WERI-Rb-1 (cell line): ENCODE measurements around the gene DPP3.
"Not testable (repeated sequence)": the region's sequence is repeated elsewhere in the genome, so short reads cannot be mapped to it uniquely, and the experiment has no call there.

Source experiments
- DNase-seq: peaks from one replicate; pipeline ENCODE4 v3.0.0-alpha.2; 2020
- H3K27ac ChIP-seq: fragments of 250-450 bp; sonication (Bioruptor Pico); 2 replicates; pipeline ENCODE4 v1.5.1; 2020; ENCODE audit warnings: mild to moderate bottlenecking, moderate library complexity
- H3K27me3 ChIP-seq: fragments of 250-450 bp; sonication (Bioruptor Pico); 2 replicates; pipeline ENCODE4 v1.5.1; 2021; ENCODE audit warnings: mild to moderate bottlenecking, low read depth, moderate library complexity; ENCODE audit not compliant: insufficient read depth, severe bottlenecking
- H3K36me3 ChIP-seq: fragments of 250-450 bp; sonication (Bioruptor Pico); 2 replicates; pipeline ENCODE4 v1.5.1; 2020; ENCODE audit warnings: mild to moderate bottlenecking, moderate library complexity
- H3K4me3 ChIP-seq: 2 replicates; pipeline ENCODE4 v1.5.1; 2011; ENCODE audit warnings: low read depth, mild to moderate bottlenecking, control low read depth, low read length
- H3K9me3 ChIP-seq: fragments of 250-450 bp; sonication (Bioruptor Pico); 2 replicates; pipeline ENCODE4 v1.5.1; 2021; ENCODE audit warnings: mild to moderate bottlenecking, moderate library complexity; ENCODE audit not compliant: severe bottlenecking
- TF ChIP-seq, protein P1 (sequence below): IDR thresholded peaks from 2 replicates; pipeline ENCODE4 v1.5.1; 2011; ENCODE audit warnings: low read depth, mild to moderate bottlenecking, control low read depth, inconsistent platforms, low read length

The DPP3 gene

DNA sequence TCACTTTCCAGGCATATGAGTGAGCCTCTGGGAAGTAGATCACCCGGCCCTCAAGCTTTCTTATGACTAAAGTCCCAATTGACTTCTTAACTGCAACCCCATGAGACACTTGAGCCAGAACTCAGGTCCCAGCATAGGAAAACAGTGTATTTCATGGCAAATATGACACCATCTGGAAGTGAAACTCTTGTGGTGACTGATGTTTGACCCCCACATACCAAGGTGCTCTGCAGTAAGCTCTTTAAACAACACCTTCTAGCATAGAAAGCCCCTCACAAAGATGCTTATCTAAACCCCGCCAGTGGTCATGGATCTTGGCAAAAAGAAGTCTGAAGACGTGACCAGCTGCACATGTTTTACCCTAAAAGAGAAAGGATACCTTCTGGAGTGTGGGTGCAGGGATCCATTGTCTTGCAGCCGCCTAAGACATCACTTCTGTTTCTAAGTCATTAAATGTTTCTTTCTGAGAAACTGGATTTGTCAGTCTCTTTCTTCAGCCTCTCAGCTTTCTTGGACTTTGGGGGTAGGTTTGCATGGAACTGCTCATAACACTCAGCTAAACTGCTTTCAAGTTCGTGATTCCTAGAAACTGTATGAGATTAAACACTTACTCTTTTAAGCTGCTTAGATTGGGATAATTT is 21.0 kb upstream of the DPP3 start:
- Histone ChIP-seq H3K9me3 (no peaks in the 10 kb centered on the region), H3K36me3 (no peaks in the 10 kb centered on the region), H3K27me3 (no peaks in the 10 kb centered on the region), H3K27ac (no peak overlapping the region), H3K4me3 (no peak overlapping the region)
- no peak for DNase-seq
- TF ChIP-seq, protein P1, sequence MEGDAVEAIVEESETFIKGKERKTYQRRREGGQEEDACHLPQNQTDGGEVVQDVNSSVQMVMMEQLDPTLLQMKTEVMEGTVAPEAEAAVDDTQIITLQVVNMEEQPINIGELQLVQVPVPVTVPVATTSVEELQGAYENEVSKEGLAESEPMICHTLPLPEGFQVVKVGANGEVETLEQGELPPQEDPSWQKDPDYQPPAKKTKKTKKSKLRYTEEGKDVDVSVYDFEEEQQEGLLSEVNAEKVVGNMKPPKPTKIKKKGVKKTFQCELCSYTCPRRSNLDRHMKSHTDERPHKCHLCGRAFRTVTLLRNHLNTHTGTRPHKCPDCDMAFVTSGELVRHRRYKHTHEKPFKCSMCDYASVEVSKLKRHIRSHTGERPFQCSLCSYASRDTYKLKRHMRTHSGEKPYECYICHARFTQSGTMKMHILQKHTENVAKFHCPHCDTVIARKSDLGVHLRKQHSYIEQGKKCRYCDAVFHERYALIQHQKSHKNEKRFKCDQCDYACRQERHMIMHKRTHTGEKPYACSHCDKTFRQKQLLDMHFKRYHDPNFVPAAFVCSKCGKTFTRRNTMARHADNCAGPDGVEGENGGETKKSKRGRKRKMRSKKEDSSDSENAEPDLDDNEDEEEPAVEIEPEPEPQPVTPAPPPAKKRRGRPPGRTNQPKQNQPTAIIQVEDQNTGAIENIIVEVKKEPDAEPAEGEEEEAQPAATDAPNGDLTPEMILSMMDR, result no peak

DNA sequence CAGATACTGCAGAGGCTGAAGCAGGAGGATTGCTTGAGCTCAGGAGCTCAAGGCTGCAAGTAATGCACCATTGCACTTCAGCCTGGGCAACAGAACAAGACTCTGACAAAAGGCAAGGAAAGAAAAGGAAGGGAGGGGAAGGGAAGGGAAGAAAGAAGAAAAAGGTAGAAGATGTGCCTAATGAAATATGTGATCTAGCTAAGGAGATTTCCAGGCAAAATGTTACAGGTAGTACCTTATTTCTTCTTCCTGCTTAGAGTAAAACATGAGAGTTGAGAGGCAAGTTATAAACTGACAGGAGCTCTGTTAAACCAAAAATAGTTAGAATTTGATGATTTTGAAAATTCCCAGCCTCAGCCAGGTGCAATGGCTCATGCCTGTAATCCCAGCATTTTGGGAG is 18.2 kb upstream of the DPP3 start:
- H3K4me3 ChIP-seq, result no peak overlapping the region
- H3K27ac ChIP-seq, result no peak overlapping the region
- no peaks in the 10 kb centered on the region for H3K9me3 ChIP-seq
- H3K27me3 ChIP-seq, result no peaks in the 10 kb centered on the region
- no peak for DNase-seq
- TF ChIP-seq, protein P1, result no peak
- no peaks in the 10 kb centered on the region for H3K36me3 ChIP-seq

DNA sequence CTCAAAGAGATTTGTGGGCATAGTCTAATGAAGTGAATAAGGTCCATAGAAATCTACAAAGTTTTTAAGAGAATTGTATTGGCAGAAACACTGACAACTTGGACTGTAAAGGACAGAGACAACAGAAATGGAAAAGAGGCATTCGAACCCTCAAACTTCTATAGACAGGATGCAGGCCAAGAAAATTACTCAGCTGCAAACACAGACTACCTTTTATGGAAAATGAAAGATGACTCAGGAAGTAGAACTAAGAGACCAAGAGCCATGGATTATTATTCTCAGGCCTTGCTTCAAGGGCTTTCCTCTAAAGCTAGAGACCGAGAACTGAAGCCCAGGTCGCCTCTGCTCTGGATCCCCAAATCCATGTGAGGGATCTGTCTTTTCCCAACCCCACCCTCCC is 17.3 kb upstream of the DPP3 start:
- no peaks in the 10 kb centered on the region for H3K36me3 ChIP-seq
- no peak overlapping the region for H3K27ac ChIP-seq
- H3K9me3 ChIP-seq, result no peaks in the 10 kb centered on the region
- DNase-seq, result no peak
- no peak overlapping the region for H3K4me3 ChIP-seq
- TF ChIP-seq, protein P1, result no peak
- no peaks in the 10 kb centered on the region for H3K27me3 ChIP-seq

GRCh38 chr11:66464116-66464515 is 16.1 kb upstream of the DPP3 start:
- not testable (repeated sequence) for H3K9me3 ChIP-seq, DNase-seq, H3K27me3 ChIP-seq

DNA sequence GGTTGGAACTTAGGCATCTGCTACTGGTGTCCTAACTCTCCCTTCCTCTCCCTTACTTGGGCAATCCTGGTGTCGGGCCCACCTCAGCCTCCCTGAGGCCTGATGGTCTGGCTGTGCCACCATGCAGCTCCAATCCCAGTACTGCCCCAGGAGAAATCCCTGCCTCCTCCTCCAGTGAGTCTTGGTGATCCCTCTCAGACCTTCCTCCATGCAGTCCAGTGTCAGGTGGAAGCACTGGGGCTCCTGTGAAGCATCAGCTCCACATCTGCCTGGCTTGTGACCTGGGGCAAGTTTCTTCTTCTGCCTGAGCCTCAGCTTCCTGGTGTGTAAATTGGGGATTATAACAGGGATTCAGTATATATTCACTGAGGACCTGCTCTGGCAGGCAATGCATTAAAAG is 15.3 kb upstream of the DPP3 start:
- DNase-seq, result no peak

More at GRCh38 chr11:66464116-66464515, 16.1 kb upstream of the DPP3 start:
- H3K4me3 ChIP-seq, H3K27ac ChIP-seq, H3K36me3 ChIP-seq: not testable (repeated sequence)

GRCh38 chr11:66465373-66466224 is 14.6 kb upstream of the DPP3 start:
- peak overlapping the region; percentile 63 for H3K4me3 ChIP-seq
- no peaks in the 10 kb centered on the region for H3K9me3 ChIP-seq
- H3K36me3 ChIP-seq, result peaks cover 18% of the 10 kb centered on the region
- H3K27me3 ChIP-seq, result no peaks in the 10 kb centered on the region
- no peak for DNase-seq
- TF ChIP-seq, protein P1, result no peak
- H3K27ac ChIP-seq, result no peak overlapping the region

More for the DNA sequence above, 15.3 kb upstream of the DPP3 start:
- no peak overlapping the region for H3K4me3 ChIP-seq
- H3K27me3 ChIP-seq, result no peaks in the 10 kb centered on the region
- TF ChIP-seq, protein P1, result no peak
- no peaks in the 10 kb centered on the region for H3K9me3 ChIP-seq
- H3K36me3 ChIP-seq, result peaks cover 12% of the 10 kb centered on the region
- H3K27ac ChIP-seq, result no peak overlapping the region
